SJSA1 (cell line): ENCODE data around the gene SEPTIN3. TPM values are rescaled to one million over a fixed set of nuclear protein-coding genes. Genes with fewer than 3 reads are reported as not detected.

ENCODE experiments used
- DNase-seq, 2 experiments: peaks; one replicate each; pipeline ENCODE4 v3.0.0-alpha.2; 2015 to 2020; ENCODE audit warnings: low spot score in 2 of 2, low read depth in 1 of 2
- H3K27ac ChIP-seq: fragments of 250-450 bp; sonication (Bioruptor Pico); 2 replicates; pipeline ENCODE4 v1.5.1; 2020; ENCODE audit warnings: mild to moderate bottlenecking, moderate library complexity
- H3K27me3 ChIP-seq: fragments of 250-450 bp; sonication (Bioruptor Pico); replicated peaks from 2 replicates; pipeline ENCODE4 v1.5.1; 2020; ENCODE audit warnings: mild to moderate bottlenecking, moderate library complexity
- H3K36me3 ChIP-seq: fragments of 250-450 bp; sonication (Bioruptor Pico); 2 replicates; pipeline ENCODE4 v1.5.1; 2020; ENCODE audit warnings: mild to moderate bottlenecking
- H3K4me1 ChIP-seq: fragments of 250-450 bp; sonication (Bioruptor Pico); replicated peaks from 2 replicates; pipeline ENCODE4 v1.6.1; 2021; ENCODE audit warnings: mild to moderate bottlenecking
- H3K4me3 ChIP-seq: fragments of 250-450 bp; sonication (Bioruptor Pico); 2 replicates; pipeline ENCODE4 v1.5.1; 2020; ENCODE audit warnings: mild to moderate bottlenecking
- H3K9me3 ChIP-seq: fragments of 250-450 bp; sonication (Bioruptor Pico); replicated peaks from 2 replicates; pipeline ENCODE4 v1.5.1; 2020; ENCODE audit warnings: mild to moderate bottlenecking
- total RNA-seq: library from RNA; depleted of rRNA; stranded (reverse); fragments of >200 nt; shearing (Covaris generic); gene quantifications from 2 replicates; pipeline ENCODE4 v1.2.3, GENCODE V29; 2014; rRNA removed

The SEPTIN3 gene
- total RNA-seq, 1 experiment from 2014 or later = not detected

DNA sequence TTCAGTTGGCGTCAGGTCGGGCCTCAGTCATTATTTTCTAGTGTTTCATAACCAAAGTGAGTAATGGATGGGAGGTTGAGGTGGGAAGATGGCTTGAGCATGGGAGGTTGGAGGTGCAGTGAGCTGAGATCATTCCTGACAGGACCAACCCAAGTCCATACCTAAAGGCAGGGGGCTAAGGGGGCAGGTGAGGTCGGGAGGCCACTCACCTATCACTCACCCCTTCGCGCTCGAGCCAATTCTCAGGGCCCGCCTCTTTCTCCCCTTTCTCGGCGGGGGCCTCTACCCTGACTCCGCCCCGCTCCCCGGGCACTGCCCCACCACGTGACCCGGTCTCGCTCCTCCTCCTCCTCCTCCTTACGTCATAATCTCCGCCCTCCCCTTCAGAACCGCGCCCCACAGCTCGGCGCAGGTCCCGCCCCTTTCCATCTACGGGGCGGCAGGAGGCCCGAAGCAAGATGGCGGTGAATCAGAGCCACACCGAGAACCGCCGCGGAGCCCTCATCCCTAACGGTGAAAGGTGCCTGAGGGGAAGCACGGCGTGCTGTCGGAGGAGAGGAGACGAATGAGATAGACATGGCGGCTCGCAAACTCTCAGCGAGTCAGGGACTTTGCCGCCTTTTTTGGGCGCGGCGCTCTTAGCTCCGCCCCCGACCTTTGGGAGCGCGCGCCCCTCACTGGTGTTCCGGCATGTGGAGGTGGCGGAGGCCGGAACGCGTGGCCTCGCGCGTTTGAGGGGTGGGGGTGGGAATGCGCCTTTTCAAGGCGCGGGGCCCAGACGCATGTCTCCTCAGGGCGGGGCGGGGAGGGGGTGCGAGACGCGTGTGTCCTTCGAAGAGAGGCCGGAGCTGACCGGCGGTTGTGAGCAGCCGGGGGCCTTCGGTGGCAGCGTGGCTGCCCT lies 29.4 kb downstream of the SEPTIN3 start, which contains the start of gene WBP2NL:
WBP2NL (plus strand) TSS at position 428 of the 901 bp plus-strand sequence; CDS start at position 459, 31 bp downstream.
- Histone ChIP-seq H3K4me1 (no peaks in the 10 kb centered on the region), H3K9me3 (no peaks in the 10 kb centered on the region), H3K27me3 (0 out of 2 replicates have a peak, but pooled peaks cover 18% of the 10 kb centered on the region), H3K4me3 (no peak within 1 kb of the TSS), H3K27ac (no peak within 1 kb of the TSS), H3K36me3 (no peaks in the 10 kb centered on the region)
- no peak for DNase-seq

DNA sequence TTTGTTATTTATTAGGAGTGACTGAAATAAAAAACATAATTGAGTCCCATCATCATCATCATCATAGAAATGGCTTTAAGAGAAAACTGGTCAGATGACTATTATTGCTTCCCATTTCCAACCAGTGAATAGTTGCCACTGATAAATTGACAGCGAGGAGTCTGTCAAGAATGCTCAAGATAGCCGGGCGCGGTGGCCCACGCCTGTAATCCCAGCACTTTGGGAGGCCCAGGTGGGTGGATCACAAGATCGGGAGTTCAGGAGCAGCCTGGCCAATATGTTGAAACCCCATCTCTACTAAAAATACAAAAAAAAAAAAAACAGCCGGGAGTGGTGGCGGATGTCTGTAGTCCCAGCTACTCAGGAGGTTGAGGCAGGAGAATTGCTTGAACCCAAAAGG lies 31.2 kb downstream of the SEPTIN3 start:
- Histone ChIP-seq H3K4me3 (no peak overlapping the region), H3K36me3 (no peaks in the 10 kb centered on the region), H3K4me1 (no peaks in the 10 kb centered on the region), H3K27ac (no peak overlapping the region), H3K27me3 (0 out of 2 replicates have a peak, but pooled peaks cover 13% of the 10 kb centered on the region), H3K9me3 (no peaks in the 10 kb centered on the region)
- no peak for DNase-seq

DNA sequence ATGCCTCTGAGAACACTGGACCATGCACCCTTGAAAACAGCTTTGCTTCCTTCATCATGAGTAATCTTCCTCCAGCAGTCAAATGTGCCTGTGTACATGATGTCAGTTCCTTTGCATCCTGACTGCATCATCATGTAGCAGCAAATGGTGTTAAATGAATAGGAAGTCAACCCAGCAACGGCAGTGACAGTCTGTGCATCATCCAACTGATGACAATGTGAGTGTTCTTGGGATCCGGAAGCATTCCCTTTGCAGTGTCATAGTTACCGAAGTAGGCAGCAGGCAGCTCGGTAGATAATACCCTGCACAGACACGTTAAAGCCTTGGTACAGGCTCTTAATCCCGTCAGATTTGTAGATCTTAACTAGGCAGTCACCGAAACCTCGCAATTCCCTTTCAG lies 31.9 kb downstream of the SEPTIN3 start:
- Histone ChIP-seq H3K27ac (no peak overlapping the region), H3K36me3 (no peaks in the 10 kb centered on the region)
- no peak for DNase-seq

DNA sequence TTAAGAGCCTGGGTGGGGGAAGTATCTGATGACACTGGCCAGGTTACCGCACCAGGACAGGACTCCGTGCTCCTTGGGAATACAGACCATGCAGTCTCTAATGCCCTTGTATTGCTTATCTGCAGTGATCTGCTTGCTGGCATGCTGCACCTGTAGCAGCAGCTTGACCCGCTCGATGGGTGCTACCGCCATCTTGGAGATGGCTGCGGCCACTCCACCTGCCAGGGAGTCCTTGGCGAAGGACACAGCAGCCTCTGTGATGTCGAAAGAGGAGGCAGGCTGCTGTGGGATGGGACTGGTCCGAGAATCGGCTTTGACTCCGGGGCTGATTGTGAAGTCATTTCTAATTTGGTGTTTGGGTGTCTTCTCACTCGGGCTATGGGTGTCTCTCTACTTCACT lies 32.5 kb downstream of the SEPTIN3 start:
- Histone ChIP-seq H3K27ac (no peak overlapping the region), H3K36me3 (no peaks in the 10 kb centered on the region), H3K27me3 (0 out of 2 replicates have a peak, but pooled peaks cover 8% of the 10 kb centered on the region), H3K4me3 (no peak overlapping the region), H3K4me1 (no peaks in the 10 kb centered on the region), H3K9me3 (no peaks in the 10 kb centered on the region)
- no peak for DNase-seq

More for the DNA sequence above, 31.9 kb downstream of the SEPTIN3 start:
- Histone ChIP-seq H3K4me1 (no peaks in the 10 kb centered on the region), H3K27me3 (0 out of 2 replicates have a peak, but pooled peaks cover 6% of the 10 kb centered on the region), H3K9me3 (no peaks in the 10 kb centered on the region), H3K4me3 (no peak overlapping the region)

DNA sequence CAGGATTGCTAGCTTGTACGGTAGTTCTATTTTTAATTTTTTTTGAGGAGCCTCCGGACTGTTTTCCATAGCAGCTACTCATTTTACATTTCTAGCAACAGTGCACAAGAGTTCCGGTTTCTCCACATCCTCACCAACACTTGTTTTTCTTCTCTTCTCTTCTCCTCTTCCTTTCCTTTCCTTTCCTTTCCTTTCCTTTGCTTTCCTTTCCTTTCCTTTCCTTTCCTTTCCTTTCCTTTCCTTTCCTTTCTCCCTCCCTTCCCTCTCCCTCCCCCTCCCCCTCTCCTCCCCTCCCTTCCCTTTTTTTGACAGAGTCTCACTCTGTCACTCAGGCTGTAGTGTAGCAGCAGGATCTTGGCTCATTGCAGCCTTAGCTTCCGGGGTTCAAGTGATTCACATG lies 38.7 kb downstream of the SEPTIN3 start:
- Histone ChIP-seq H3K4me1 (no peaks in the 10 kb centered on the region), H3K4me3 (no peak overlapping the region), H3K27ac (no peak overlapping the region), H3K9me3 (peaks cover 4% of the 10 kb centered on the region; the same call in 1 of the 2 replicates), H3K27me3 (0 out of 2 replicates have a peak, but pooled peaks cover 7% of the 10 kb centered on the region), H3K36me3 (no peaks in the 10 kb centered on the region)
- no peak for DNase-seq

DNA sequence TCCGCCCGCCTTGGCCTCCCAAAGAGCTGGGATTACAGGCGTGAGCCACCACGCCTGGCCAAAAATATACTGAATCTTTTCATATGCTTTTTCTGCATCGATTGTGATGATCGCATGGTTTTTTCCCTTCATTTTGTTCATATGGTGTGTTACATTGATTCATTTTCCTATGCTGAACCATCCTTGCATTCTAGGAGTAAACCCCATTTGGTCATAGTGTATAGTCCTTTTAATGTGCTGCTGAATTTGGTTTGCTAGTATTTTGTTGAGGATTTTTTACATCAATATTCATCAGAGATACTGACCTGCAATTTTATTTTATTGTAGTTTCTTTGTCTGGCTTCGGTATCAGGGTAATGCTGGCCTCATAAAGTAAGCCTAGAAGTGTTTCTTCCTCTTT lies 41.5 kb downstream of the SEPTIN3 start:
- no peaks in the 10 kb centered on the region for H3K36me3 ChIP-seq
- peaks cover 15% of the 10 kb centered on the region; the same call in 1 of the 2 replicates for H3K27me3 ChIP-seq
- H3K27ac ChIP-seq = no peak overlapping the region
- H3K4me1 ChIP-seq = no peaks in the 10 kb centered on the region
- peaks cover 4% of the 10 kb centered on the region; the same call in 1 of the 2 replicates for H3K9me3 ChIP-seq
- no peak for DNase-seq
- H3K4me3 ChIP-seq = no peak overlapping the region

DNA sequence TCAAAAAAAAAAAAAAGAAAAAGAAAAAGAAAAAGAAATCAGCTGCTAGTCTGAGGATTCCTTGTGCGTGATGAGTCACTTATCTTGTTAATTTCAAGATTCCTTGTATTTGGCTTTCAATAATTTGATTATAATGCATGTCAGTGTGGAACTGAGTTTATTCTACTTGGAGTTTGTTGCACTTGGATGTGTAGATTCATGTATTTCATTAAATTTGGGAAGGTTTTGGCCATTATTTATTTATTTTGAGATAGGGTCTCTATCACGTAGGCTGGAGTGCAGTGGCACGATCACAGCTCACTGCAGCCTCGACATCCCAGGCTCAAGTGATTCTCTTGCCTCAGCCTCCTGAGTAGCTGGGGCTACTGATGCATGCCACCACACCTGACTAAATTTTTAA lies 44.1 kb downstream of the SEPTIN3 start:
- H3K4me1 ChIP-seq = no peaks in the 10 kb centered on the region
- no peak overlapping the region for H3K27ac ChIP-seq
- no peaks in the 10 kb centered on the region for H3K36me3 ChIP-seq
- H3K9me3 ChIP-seq = peaks cover 4% of the 10 kb centered on the region; the same call in 1 of the 2 replicates
- DNase-seq = no peak
- no peak overlapping the region for H3K4me3 ChIP-seq
- peaks cover 22% of the 10 kb centered on the region; the same call in 1 of the 2 replicates for H3K27me3 ChIP-seq

DNA sequence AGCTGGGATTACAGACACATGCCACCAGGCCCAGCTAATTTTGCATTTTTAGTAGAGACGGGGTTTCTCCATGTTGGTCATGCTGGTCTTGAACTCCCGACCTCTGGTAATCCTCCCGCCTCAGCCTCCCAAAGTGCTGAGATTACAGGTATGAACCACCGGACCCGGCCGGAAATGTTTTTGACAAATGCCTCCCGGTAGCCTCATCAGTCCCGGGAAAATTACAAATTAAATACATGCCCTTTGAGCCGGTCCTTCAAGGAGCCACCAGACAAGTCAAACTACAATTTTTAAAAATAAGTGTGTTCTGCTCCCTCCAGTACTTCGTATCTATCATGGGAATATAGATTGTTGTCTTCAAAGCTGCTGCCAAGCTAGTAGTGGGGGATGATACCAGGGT lies 46.9 kb downstream of the SEPTIN3 start:
- Histone ChIP-seq H3K27ac (no peak overlapping the region), H3K4me1 (no peaks in the 10 kb centered on the region), H3K4me3 (no peak overlapping the region), H3K9me3 (no peaks in the 10 kb centered on the region), H3K36me3 (no peaks in the 10 kb centered on the region), H3K27me3 (peaks cover 23% of the 10 kb centered on the region; the same call in 1 of the 2 replicates)
- no peak for DNase-seq

DNA sequence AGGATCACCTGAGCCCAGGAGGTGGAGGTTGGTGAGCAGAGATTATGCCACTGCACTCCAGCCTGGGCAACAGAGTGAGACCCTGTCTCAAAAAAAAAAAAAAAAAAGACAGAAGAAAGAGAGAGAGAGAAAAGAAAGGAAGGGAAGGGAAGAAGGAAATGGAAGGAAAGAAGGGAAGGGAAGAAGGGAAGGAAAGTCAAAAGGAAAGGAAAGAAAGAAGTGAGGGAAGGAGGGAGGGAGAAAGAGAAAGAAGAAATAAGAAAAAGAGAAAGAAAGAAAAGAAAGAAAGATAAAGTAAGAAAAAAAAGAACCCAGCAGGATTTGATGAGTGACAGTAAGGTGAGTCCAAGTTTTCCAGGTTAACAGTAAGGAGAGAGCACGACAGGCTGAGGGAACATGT lies 49.0 kb downstream of the SEPTIN3 start:
- Histone ChIP-seq H3K36me3 (no peaks in the 10 kb centered on the region), H3K9me3 (no peaks in the 10 kb centered on the region), H3K4me3 (no peak overlapping the region), H3K27ac (no peak overlapping the region), H3K27me3 (peaks cover 23% of the 10 kb centered on the region; the same call in 1 of the 2 replicates), H3K4me1 (no peaks in the 10 kb centered on the region)
- no peak for DNase-seq

Other genes starting within 250 kb of the SEPTIN3 start
- 10.6 and 28.6 TPM in 2 replicates for gene CCDC134, start 168.8 kb upstream of the SEPTIN3 start, total RNA-seq
- gene SREBF2, start 136.3 kb upstream of the SEPTIN3 start, total RNA-seq = 18.0 and 19.7 TPM in 2 replicates
- not detected in 2 replicates for gene SHISA8, start 54.4 kb upstream of the SEPTIN3 start, total RNA-seq
- 0.03 and 0.13 TPM in 2 replicates for gene TNFRSF13C, start 42.6 kb upstream of the SEPTIN3 start, total RNA-seq
- gene CENPM, start 22.3 kb upstream of the SEPTIN3 start, total RNA-seq = 26.2 and 51.9 TPM in 2 replicates
- not detected in 2 replicates for gene WBP2NL, start 29.3 kb downstream of the SEPTIN3 start, total RNA-seq
- gene NAGA, start 101.4 kb downstream of the SEPTIN3 start, total RNA-seq = 39.6 and 41.2 TPM in 2 replicates
- 9.7 and 14.9 TPM in 2 replicates for gene PHETA2, start 104.8 kb downstream of the SEPTIN3 start, total RNA-seq
- gene SMDT1, start 110.3 kb downstream of the SEPTIN3 start, total RNA-seq = 8.6 and 21.3 TPM in 2 replicates
- 114 and 245 TPM in 2 replicates for gene NDUFA6, start 121.3 kb downstream of the SEPTIN3 start, total RNA-seq
- 0.05 TPM in 1 of 2 replicates, not detected in the other for gene CYP2D6, start 161.4 kb downstream of the SEPTIN3 start, total RNA-seq